ENCODE results near the gene KCNQ1.

The KCNQ1 gene

GRCh38 chr11:2748814-2749554 lies 304.2 kb downstream of the KCNQ1 start:
- no peak for FAIRE-seq
- TF ChIP-seq, protein P1, sequence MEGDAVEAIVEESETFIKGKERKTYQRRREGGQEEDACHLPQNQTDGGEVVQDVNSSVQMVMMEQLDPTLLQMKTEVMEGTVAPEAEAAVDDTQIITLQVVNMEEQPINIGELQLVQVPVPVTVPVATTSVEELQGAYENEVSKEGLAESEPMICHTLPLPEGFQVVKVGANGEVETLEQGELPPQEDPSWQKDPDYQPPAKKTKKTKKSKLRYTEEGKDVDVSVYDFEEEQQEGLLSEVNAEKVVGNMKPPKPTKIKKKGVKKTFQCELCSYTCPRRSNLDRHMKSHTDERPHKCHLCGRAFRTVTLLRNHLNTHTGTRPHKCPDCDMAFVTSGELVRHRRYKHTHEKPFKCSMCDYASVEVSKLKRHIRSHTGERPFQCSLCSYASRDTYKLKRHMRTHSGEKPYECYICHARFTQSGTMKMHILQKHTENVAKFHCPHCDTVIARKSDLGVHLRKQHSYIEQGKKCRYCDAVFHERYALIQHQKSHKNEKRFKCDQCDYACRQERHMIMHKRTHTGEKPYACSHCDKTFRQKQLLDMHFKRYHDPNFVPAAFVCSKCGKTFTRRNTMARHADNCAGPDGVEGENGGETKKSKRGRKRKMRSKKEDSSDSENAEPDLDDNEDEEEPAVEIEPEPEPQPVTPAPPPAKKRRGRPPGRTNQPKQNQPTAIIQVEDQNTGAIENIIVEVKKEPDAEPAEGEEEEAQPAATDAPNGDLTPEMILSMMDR (IDR thresholded peaks at IDR 0.05; ENCODE audit: insufficient read depth, missing control alignments) = no peak
- DNase-seq (ENCODE audit: insufficient read length, low spot score) = no peak

DNA sequence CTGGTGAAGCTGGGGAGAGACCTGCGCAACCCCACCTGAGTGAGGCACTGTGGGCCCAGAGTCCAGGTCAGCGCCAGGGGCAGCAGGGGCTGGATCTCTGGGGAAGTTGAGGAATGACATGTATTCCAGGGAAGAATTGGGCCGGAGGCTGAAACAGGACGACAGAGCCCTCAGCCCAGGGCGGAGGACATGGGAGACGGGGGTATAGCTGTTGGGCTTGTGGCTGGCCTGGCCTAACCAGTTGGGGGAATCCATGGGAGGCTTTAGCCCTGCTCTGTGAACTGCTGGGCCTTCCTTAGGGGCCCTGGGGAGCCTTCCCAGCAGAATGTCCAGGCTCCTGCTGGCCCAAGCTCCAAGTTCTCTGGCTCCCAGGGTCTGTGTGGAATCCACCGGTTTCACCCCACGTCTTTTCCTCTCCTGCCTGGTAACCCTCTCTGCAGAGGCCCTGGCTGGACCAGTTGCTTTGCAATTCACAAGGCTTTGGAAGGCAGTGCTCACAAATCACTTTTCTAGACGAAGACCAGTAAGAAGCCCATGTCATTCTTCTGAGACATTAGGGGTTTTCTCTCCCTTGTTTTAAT lies 305.4 kb downstream of the KCNQ1 start:
- TF ChIP-seq, protein P1 (IDR thresholded peaks at IDR 0.05; ENCODE audit: insufficient read depth, missing control alignments) = no peak
- no peak for FAIRE-seq

DNA sequence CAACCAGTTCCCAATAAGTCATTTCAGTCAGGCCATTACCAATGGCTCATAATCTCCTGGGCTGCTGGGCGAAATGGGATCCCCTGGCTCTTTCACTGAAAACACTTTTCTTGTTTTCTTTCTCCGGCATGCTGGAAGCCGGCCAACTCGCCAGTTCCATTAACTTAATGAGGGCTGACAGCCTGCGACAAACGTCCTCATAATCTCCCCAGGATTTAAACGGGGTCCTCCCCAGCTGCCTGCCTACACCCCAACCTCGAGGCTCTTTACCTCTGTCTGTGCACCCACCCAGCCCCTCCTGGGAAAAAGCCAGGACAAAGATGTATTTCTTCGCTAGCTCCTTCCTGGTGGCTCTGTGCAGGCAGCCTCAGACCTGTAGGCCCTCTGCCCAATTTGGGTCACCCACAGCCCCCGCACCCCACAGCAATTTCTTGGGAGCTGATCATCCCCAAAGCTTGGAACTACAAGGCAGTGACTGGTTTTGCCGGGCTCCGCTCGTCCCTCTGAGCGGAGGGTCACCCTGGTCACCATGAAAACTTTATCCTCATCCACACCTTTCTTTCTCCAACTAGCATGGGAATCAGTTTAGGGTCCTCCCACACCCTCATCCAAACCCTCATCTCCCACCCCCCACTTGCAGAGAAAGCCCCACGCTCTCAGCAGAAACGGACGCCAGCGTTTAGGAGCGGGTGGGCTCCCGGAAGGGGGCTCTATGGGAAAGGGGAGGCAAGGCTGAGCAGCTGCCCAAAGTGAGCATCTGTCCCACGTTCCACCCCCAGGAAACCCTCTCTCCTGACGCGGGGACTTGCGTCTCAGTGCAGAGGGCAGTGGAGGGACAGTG lies 306.1 kb downstream of the KCNQ1 start:
- TF ChIP-seq, protein P1 (IDR thresholded peaks at IDR 0.05; ENCODE audit: insufficient read depth, missing control alignments) = no peak
- FAIRE-seq = no peak
- no peak for DNase-seq (ENCODE audit: insufficient read length, low spot score)

More for the DNA sequence above, 305.4 kb downstream of the KCNQ1 start:
- no peak for DNase-seq (ENCODE audit: insufficient read length, low spot score)

DNA sequence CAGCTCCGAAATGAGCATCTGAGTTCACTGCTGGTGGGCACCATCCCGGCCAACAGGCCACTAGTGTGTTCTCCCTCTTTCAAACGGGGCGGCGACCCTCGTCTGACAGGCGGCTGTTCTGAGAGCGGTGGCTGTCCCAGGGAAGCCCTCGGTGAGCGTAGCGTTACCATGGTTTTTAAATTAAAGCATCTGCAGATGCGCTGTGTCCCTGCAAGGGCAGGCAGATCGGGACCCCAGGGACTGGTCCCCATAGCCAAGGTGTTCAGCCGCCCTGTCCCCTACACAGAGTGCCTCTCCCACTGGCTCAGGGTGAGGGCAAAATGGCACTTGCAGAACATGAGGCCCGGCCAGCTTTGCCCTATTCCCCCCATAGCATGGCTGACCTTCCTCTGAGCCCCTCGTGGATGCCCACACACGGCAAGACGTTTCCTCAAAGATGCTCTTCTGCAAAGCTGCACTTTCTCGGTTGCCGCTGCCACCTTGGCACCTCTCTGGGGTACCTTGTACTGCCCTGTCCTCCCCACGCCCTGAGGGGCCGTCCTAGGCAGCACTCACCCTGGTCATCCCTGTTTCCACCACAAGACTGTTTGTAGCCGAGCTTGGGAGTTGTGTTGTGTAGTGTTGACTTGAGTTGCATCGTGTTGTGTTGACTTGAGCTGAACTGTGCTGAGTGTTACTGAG lies 306.9 kb downstream of the KCNQ1 start:
- no peak for DNase-seq (ENCODE audit: insufficient read length, low spot score)
- FAIRE-seq = no peak
- TF ChIP-seq, protein P1 (IDR thresholded peaks at IDR 0.05; ENCODE audit: insufficient read depth, missing control alignments) = no peak

GRCh38 chr11:2752204-2752770 lies 307.5 kb downstream of the KCNQ1 start:
- DNase-seq (ENCODE audit: insufficient read length, low spot score) (no peak), FAIRE-seq (no peak)
- TF ChIP-seq, protein P1 (IDR thresholded peaks at IDR 0.05; ENCODE audit: insufficient read depth, missing control alignments) = no peak

DNA sequence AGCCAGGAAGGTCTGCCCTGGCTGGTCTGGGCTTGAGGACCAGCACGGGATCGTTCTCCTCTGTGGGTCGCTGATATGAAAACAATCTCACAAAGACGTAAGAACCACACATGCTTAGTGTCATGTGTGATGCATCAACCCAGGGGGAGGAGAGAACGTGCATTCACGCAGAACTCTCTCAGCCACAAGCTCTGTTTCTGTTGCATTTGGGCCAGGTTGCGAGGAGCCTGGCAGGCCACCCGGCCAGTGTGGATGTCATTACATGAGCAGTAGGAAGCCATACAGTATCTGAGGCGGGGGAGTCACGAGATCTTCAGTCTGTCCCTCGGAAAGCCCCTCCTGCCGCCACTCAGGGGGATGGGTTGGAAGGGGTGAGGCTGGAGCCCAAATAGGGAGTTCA lies 308.1 kb downstream of the KCNQ1 start:
- TF ChIP-seq, protein P1 (IDR thresholded peaks at IDR 0.05; ENCODE audit: insufficient read depth, missing control alignments) = no peak
- no peak for FAIRE-seq
- no peak for DNase-seq (ENCODE audit: insufficient read length, low spot score)
